Adrenal gland (tissue), 12 donors: ENCODE results near the gene PDE4C. TPM values are rescaled to one million over a fixed set of nuclear protein-coding genes. Genes with fewer than 3 reads are reported as not detected.

ENCODE experiments used
- DNase-seq, 7 donors: peaks; one replicate each; pipeline ENCODE4 v3.0.0-alpha.2; 2019 to 2020
- H3K27ac ChIP-seq, 5 donors: fragments of 200-600 bp; sonication (generic) in 4 of 5; 1 replicate in 3 of 5; 2 replicates in 2 of 5; pipeline versions ENCODE4 v1.5.1 to v1.8.0; 2016 to 2020; ENCODE audit warnings: mild to moderate bottlenecking in 1 of 5
- H3K27me3 ChIP-seq: fragments of 200-600 bp; 2 replicates; pipeline ENCODE4 v1.8.0; 2021
- H3K36me3 ChIP-seq, 2 donors: fragments of 200-600 bp; replicated peaks in 1 of 2; 1 replicate in 1 of 2; 2 replicates in 1 of 2; pipeline versions ENCODE4 v1.5.1 to v1.8.0; 2018 to 2022
- H3K4me1 ChIP-seq, 2 donors: fragments of 200-600 bp; replicated peaks in 1 of 2; 1 replicate in 1 of 2; 2 replicates in 1 of 2; pipeline versions ENCODE4 v1.5.1 to v1.8.0; 2018 to 2021
- H3K4me3 ChIP-seq, 4 donors: fragments of 200-600 bp; sonication (generic) in 3 of 4; one replicate each; pipeline ENCODE4 v1.5.1; 2016 to 2018
- H3K9me3 ChIP-seq, 3 donors: fragments of 200-600 bp; sonication (generic) in 1 of 3; replicated peaks in 1 of 3; 1 replicate in 2 of 3; 2 replicates in 1 of 3; pipeline versions ENCODE4 v1.5.1 to v1.8.0; 2016 to 2021
- POLR2A ChIP-seq, 2 donors: fragments of 450-650 bp; IDR thresholded peaks; one replicate each; pipeline ENCODE4 v1.6.1; 2017; ENCODE audit warnings: antibody characterized with exemption in 2 of 2, mild to moderate bottlenecking in 2 of 2, moderate library complexity in 1 of 2
- WGBS, 4 donors: extraction: QIAGEN DNeasy Blood & Tissue Kit in 2 of 4; methylation state at CpG; one replicate each; pipeline versions ENCODE4 v1.1.5 to v1.1.7; 2013 to 2017; 5-methylcytosine and 5-hydroxymethylcytosine counted together
- intact Hi-C, 2 donors: fragments of 100-400 bp; cut with DNase I; formaldehyde crosslinking; loops; one replicate each; pipeline versions ENCODE4 v1.14.1 to v1.15.0; 2022 to 2023
- polyA plus RNA-seq, 3 donors: library from polyadenylated mRNA; stranded (reverse); fragments of 200-250 nt in 2 of 3; fragments of 350-450 nt in 1 of 3; fragmentation: Illumina TruSeq in 1 of 3; extraction: RNeasy Lipid Tissue Mini Kit (QIAGEN cat#74804) in 1 of 3; gene quantifications; one replicate each; pipeline ENCODE4 v1.2.3, GENCODE V29; 2013 to 2014
- total RNA-seq, 9 donors: library from RNA; depleted of rRNA in 4 of 9; stranded (reverse); fragments of >200 nt in 4 of 9; fragments of 120-200 nt in 1 of 9; fragmentation: NEBNext Ultra II Directional in 1 of 9; extraction: Animal tissue kit (Norgen Biotek cat#: 25700) in 1 of 9; gene quantifications; one replicate each; pipeline versions ENCODE4 v1.1.0 to v1.2.4, GENCODE V29; 2013 to 2023
- TF ChIP-seq, protein P1 (sequence below), 6 experiments: fragments of 450-650 bp in 4 of 6; fragments of 200-600 bp in 2 of 6; sonication (generic) in 1 of 6; IDR thresholded peaks; 1 replicate in 5 of 6; 2 replicates in 1 of 6; pipeline versions ENCODE4 v1.5.1 to v1.8.0; 2016 to 2021; ENCODE audit warnings: antibody characterized with exemption in 6 of 6, mild to moderate bottlenecking in 2 of 6, moderate library complexity in 1 of 6
- donor health status: healthy with polysubstance abuse.
- donor health status: Bipolar disorder and iron deficiency.
- donor health status: DM: yes; HTN: yes; CAD: no.
- donor health status: DM: no; HTN: no; CAD: no.
- donor health status: DM: no; HTN: no; CAD: no.
- donor health status: DM: yes; HTN: yes; CAD: no.

Gene PDE4C
- total and polyA plus RNA-seq, 12 donors = 0.11 to 2.4 (median 0.61) TPM; not detected in 1

- TF ChIP-seq, protein P1, sequence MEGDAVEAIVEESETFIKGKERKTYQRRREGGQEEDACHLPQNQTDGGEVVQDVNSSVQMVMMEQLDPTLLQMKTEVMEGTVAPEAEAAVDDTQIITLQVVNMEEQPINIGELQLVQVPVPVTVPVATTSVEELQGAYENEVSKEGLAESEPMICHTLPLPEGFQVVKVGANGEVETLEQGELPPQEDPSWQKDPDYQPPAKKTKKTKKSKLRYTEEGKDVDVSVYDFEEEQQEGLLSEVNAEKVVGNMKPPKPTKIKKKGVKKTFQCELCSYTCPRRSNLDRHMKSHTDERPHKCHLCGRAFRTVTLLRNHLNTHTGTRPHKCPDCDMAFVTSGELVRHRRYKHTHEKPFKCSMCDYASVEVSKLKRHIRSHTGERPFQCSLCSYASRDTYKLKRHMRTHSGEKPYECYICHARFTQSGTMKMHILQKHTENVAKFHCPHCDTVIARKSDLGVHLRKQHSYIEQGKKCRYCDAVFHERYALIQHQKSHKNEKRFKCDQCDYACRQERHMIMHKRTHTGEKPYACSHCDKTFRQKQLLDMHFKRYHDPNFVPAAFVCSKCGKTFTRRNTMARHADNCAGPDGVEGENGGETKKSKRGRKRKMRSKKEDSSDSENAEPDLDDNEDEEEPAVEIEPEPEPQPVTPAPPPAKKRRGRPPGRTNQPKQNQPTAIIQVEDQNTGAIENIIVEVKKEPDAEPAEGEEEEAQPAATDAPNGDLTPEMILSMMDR (IDR thresholded peaks at IDR 0.05) = no peak
- TF ChIP-seq POLR2A (IDR thresholded peaks at IDR 0.05) = no peak
- intact Hi-C loops = no loop called here
- Histone ChIP-seq H3K36me3 (no peaks in the 10 kb centered on the region), H3K9me3 (no peaks in the 10 kb centered on the region), H3K27me3 (peaks cover 24% of the 10 kb centered on the region), H3K4me3 (no peak overlapping the region), H3K27ac (no peak overlapping the region), H3K4me1 (peaks cover 7 to 18% of the 10 kb centered on the region in 2 donors)
- 68 to 80% (median 71%) methylated on average over 22 to 25 of the region's 25 CpGs for WGBS, 4 donors
- DNase-seq = no peak
These were observed 4.2 kb downstream of the PDE4C start for GRCh38 chr19:18221815-18222725.

DNA sequence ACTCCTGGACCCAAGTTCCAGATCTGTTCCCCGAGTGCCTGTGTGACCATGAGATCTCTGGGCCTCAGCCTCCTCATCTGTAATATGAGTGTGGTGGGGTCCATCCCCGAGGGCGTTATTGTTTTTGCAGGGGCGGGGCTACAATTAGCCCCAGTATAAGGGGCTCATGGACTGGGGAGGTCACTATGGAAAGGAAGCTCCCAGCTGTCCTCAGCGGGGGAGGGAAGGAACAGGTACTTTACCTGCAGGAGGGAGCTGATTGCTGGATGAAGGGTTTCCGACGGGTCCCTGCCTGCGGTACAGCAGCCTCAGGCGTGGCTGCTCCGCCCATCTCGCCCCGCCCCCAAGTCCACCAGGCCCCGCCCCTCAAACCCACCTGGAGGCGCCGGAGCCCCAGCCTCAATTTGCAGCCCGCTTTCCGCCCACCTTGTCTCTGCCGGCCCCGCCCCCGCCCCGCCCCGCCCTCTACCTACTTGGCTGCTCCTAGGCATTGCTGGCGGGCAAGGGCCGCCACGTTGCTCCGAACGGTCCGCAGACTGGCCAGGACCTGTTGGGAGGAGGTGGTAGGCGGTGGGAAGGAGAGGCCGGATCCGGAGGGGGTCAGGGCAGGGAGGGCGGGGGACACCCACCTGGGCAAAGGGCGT, 5.5 kb downstream of the PDE4C start:
- TF ChIP-seq POLR2A (IDR thresholded peaks at IDR 0.05) = no peak
- TF ChIP-seq, protein P1 (IDR thresholded peaks at IDR 0.05) = no peak
- Histone ChIP-seq H3K27ac (no peak overlapping the region), H3K36me3 (no peaks in the 10 kb centered on the region), H3K4me3 (no peak overlapping the region), H3K27me3 (peaks cover 12% of the 10 kb centered on the region), H3K4me1 (peaks cover 7 to 13% of the 10 kb centered on the region in 2 donors), H3K9me3 (no peaks in the 10 kb centered on the region)
- 5 to 16% (median 8%) methylated on average over 6 to 33 of the region's 33 CpGs for WGBS, 4 donors
- intact Hi-C loops = no loop called here
- DNase-seq = no peak

GRCh38 chr19:18219911-18220631, 6.2 kb downstream of the PDE4C start:
- WGBS, 4 donors = 54 to 63% (median 60%) methylated on average over 15 to 28 of the region's 28 CpGs
- Histone ChIP-seq H3K4me3 (no peak overlapping the region), H3K27me3 (peaks cover 5% of the 10 kb centered on the region), H3K4me1 (peaks cover 5 to 11% of the 10 kb centered on the region in 2 donors), H3K9me3 (no peaks in the 10 kb centered on the region), H3K36me3 (no peaks in the 10 kb centered on the region), H3K27ac (no peak overlapping the region)
- intact Hi-C loops = loop anchor here in 1 of 2 donors (5.0 kb wide), 1 partner anchor 37 kb away; a partner anchor contains a TSS
- DNase-seq = no peak
- TF ChIP-seq POLR2A (IDR thresholded peaks at IDR 0.05) = no peak
- TF ChIP-seq, protein P1 (IDR thresholded peaks at IDR 0.05) = no peak

GRCh38 chr19:18218600-18218999, 7.6 kb downstream of the PDE4C start:
- DNase-seq = no peak
- TF ChIP-seq, protein P1 (IDR thresholded peaks at IDR 0.05) = no peak
- TF ChIP-seq POLR2A (IDR thresholded peaks at IDR 0.05) = no peak
- no peak overlapping the region for H3K27ac ChIP-seq
- peaks cover 3% of the 10 kb centered on the region for H3K27me3 ChIP-seq
- H3K4me3 ChIP-seq = no peak overlapping the region
- intact Hi-C loops = loop anchor here in 1 of 2 donors (5.0 kb wide), 1 partner anchor 39 kb away; a partner anchor contains a TSS
- 81 to 91% (median 83%) methylated on average over 3 of the region's 3 CpGs for WGBS, 4 donors
- no peaks in the 10 kb centered on the region for H3K9me3 ChIP-seq
- no peaks in the 10 kb centered on the region for H3K36me3 ChIP-seq
- no peaks in the 10 kb centered on the region for H3K4me1 ChIP-seq
